ENCODE results near the gene RPF1. TPM values are rescaled to one million over a fixed set of nuclear protein-coding genes. Genes with fewer than 3 reads are reported as not detected.

Gene RPF1
- total and polyA plus RNA-seq, 10 of the 15 experiments (the other 5 are each of a cell fraction or from before 2014, with no cell fraction given): 37.0 to 97.5 (median 56.2) TPM

DNA sequence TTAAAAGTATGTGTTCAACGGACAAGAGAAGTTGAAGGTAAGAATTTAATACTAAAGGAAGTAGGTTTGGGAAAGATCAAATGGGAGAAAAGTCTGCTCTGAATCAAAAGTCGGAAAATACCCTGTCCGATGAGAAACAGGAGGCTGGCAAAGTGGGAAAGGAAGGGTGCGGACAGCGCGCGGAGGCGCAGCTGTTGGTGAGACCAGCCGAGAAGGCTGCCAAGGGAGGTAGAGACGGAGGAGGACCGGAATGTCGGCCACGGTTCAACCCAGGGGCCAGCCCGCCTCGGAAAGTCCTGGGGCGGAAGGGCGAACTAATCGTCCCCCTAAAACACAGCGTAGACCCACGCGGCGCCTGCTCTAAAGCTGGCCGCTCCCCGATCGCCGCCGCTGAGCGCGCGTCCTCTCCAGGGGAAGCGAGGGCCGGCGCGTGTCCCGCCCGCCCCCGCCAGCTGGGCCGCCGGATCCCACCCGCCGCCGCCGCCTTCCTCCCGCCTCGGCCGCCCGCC is 26.5 kb downstream of the RPF1 start (continued):
- TF ChIP-seq, protein P1, sequence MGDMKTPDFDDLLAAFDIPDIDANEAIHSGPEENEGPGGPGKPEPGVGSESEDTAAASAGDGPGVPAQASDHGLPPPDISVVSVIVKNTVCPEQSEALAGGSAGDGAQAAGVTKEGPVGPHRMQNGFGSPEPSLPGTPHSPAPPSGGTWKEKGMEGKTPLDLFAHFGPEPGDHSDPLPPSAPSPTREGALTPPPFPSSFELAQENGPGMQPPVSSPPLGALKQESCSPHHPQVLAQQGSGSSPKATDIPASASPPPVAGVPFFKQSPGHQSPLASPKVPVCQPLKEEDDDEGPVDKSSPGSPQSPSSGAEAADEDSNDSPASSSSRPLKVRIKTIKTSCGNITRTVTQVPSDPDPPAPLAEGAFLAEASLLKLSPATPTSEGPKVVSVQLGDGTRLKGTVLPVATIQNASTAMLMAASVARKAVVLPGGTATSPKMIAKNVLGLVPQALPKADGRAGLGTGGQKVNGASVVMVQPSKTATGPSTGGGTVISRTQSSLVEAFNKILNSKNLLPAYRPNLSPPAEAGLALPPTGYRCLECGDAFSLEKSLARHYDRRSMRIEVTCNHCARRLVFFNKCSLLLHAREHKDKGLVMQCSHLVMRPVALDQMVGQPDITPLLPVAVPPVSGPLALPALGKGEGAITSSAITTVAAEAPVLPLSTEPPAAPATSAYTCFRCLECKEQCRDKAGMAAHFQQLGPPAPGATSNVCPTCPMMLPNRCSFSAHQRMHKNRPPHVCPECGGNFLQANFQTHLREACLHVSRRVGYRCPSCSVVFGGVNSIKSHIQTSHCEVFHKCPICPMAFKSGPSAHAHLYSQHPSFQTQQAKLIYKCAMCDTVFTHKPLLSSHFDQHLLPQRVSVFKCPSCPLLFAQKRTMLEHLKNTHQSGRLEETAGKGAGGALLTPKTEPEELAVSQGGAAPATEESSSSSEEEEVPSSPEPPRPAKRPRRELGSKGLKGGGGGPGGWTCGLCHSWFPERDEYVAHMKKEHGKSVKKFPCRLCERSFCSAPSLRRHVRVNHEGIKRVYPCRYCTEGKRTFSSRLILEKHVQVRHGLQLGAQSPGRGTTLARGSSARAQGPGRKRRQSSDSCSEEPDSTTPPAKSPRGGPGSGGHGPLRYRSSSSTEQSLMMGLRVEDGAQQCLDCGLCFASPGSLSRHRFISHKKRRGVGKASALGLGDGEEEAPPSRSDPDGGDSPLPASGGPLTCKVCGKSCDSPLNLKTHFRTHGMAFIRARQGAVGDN (IDR thresholded peaks at IDR 0.05): 0 out of 2 replicates have a peak, but pooled peaks have one; percentile 40
- TF ChIP-seq NR2F1 (conservative IDR thresholded peaks at IDR 0.05) (0 out of 2 replicates have a peak, but pooled peaks have one; percentile 23), ZBED1 (IDR thresholded peaks at IDR 0.05; ENCODE audit: borderline replicate concordance) (no peak), EGR1 (IDR thresholded peaks at IDR 0.05; ENCODE audit: borderline replicate concordance in 1 of 2, low read depth in 2 of 2, low read length in 2 of 2) (peak in 1 of 2 experiments; percentile 94; a peak in 2 of 3 replicates)

DNA sequence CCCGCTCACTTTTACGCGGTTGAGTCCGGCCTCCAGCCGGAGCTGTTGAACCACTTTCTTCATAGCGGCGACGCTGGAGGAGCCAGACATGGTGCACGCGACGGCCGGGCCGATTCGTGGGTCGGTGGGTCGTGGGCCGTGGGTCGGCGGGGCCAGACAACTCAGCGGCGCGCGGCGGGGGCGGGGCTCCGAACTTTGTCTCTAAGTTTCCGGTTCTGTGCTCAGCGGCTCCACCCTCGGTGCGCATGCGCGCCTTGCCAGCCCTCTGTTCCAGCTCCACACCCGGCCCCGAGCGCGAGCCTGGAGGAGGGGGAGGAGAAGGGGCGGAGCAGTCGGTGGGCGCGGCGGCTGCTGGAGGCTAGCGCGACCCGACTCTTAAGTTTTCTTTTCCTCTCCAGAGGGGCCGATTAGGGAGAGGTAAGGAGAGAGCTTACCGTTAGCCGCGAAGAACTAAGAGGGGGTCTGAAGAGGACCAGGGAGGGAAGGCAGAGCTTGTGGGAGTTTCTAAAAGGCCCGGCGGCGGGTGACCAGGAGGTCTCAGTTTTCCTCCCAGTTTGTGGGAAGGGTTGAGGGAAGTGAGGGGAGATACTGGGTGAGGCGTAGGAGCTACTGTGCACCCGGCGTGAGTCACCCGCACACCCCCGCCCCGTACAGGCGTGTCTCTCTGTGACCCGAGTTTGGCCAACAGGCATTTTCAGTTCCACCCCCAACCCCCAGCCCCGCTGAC is 27.1 kb downstream of the RPF1 start, which contains the start of the genes GNG5 and SPATA1:
Gene GNG5, minus strand, starts transcription at position 580 of the 727 bp plus-strand sequence. Its CDS starts 490 bp downstream, at position 90.
Gene SPATA1, plus strand, starts transcription at position 385 of the 727 bp plus-strand sequence. CDS start 9,974 bp downstream, outside the sequence.
- BruUV-seq (replicated peaks): no TSS peak
- in situ Hi-C loops (cut with MboI) (no loop called here), intact Hi-C loops (cut with micrococcal nuclease; ENCODE audit: unreplicated experiment) (loop anchor here (1.0 to 2.0 kb wide), 3 partner anchors 27 to 115 kb away; partner anchors contain the start of gene RPF1)
- Histone ChIP-seq H3K4me2 (ENCODE audit: control insufficient read depth, insufficient read depth) (peak within 1 kb of the TSS; percentile 98), H4K20me1 (ENCODE audit: control insufficient read depth, insufficient read depth) (no peaks in the 10 kb centered on the region), H3K27ac (ENCODE audit: control insufficient read depth, insufficient read depth) (peak within 1 kb of the TSS; percentile 91), H3K4me3 (peak within 1 kb of the TSS; percentile 85), H3K79me2 (ENCODE audit: control insufficient read depth, insufficient read depth, low read length) (peaks cover 56% of the 10 kb centered on the region), H3K9ac (ENCODE audit: control insufficient read depth, insufficient read depth, low read length) (peak within 1 kb of the TSS; percentile 86), H3K4me1 (ENCODE audit: control insufficient read depth, insufficient read depth, low read length) (no peaks in the 10 kb centered on the region), H2AFZ (ENCODE audit: control insufficient read depth, low read depth, low read length) (peak within 1 kb of the TSS; percentile 85), H3K9me3 (replicated peaks; ENCODE audit: control insufficient read depth, insufficient read depth, low read length) (peaks cover 2% of the 10 kb centered on the region; the same call in 1 of the 3 replicates), H3K36me3 (ENCODE audit: control insufficient read depth in 2 of 2, insufficient read depth in 2 of 2, low read length in 1 of 2) (peaks cover 0 to 3% of the 10 kb centered on the region in 2 experiments; a peak in 1 of 4 replicates), H3K27me3 (replicated peaks in 1 of 2; ENCODE audit: control insufficient read depth in 2 of 2, insufficient read depth in 2 of 2, low read length in 1 of 2) (no peaks in the 10 kb centered on the region)
- ATAC-seq (peak; percentile 89), FAIRE-seq (peak; percentile 90), DNase-seq (ENCODE audit: low read depth, low spot score) (peak; percentile 85)
- 1% methylated on average over 60 of the region's 60 CpGs for WGBS (ENCODE audit: insufficient coverage, insufficient replicate concordance, low lambda C conversion rate, missing lambda C conversion rate)
- ChIA-PET POLR2A (interaction anchor here (0.8 to 4.7 kb wide), 12 partner anchors 12 to 566 kb away, joined by 3 to 60 read pairs (median 3); partner anchors contain the start of genes CTBS and RPF1), CTCF (interaction anchor here (0.7 to 4.8 kb wide), 7 partner anchors 11 to 439 kb away, joined by 3 to 43 read pairs (median 4); partner anchors contain the start of genes CTBS and RPF1), SMC1A (ENCODE audit: uncharacterized antibody, unreplicated experiment) (interaction anchor here (0.6 to 4.8 kb wide), 5 partner anchors 26 to 182 kb away, joined by 3 to 61 read pairs (median 7); partner anchors contain the start of genes CTBS and RPF1), RAD21 (ENCODE audit: unreplicated experiment) (interaction anchor here (0.7 to 2.4 kb wide), 9 partner anchors 9 to 187 kb away, joined by 3 to 26 read pairs (median 3); partner anchors contain the start of gene CTBS)
- no peak for TF ChIP-seq MYB (IDR thresholded peaks at IDR 0.05; ENCODE audit: borderline replicate concordance, low read depth, low read length)
- TF ChIP-seq JUNB (IDR thresholded peaks at IDR 0.05): 0 out of 2 replicates have a peak, but pooled peaks have one; percentile 25
- peak; percentile 52; the same call in 1 of the 2 replicates for TF ChIP-seq SPI1 (IDR thresholded peaks at IDR 0.05; ENCODE audit: borderline replicate concordance, insufficient read depth, low read depth, low read length)
- peak; percentile 67 for TF ChIP-seq NR2C1 (IDR thresholded peaks at IDR 0.05)
- peak; percentile 93 for TF ChIP-seq IKZF1 (conservative IDR thresholded peaks at IDR 0.05)
- TF ChIP-seq FOXK2 (IDR thresholded peaks at IDR 0.05): no peak
- TF ChIP-seq, protein P2, sequence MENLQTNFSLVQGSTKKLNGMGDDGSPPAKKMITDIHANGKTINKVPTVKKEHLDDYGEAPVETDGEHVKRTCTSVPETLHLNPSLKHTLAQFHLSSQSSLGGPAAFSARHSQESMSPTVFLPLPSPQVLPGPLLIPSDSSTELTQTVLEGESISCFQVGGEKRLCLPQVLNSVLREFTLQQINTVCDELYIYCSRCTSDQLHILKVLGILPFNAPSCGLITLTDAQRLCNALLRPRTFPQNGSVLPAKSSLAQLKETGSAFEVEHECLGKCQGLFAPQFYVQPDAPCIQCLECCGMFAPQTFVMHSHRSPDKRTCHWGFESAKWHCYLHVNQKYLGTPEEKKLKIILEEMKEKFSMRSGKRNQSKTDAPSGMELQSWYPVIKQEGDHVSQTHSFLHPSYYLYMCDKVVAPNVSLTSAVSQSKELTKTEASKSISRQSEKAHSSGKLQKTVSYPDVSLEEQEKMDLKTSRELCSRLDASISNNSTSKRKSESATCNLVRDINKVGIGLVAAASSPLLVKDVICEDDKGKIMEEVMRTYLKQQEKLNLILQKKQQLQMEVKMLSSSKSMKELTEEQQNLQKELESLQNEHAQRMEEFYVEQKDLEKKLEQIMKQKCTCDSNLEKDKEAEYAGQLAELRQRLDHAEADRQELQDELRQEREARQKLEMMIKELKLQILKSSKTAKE (IDR thresholded peaks at IDR 0.05; ENCODE audit: low read depth, poor library complexity, severe bottlenecking): peak; percentile 25
- TF ChIP-seq ZNF274 (IDR thresholded peaks at IDR 0.05; ENCODE audit: insufficient read depth, insufficient read length): no peak
- peak in 1 of 2 experiments; percentile 86; a peak in 2 of 3 replicates for TF ChIP-seq EGR1 (IDR thresholded peaks at IDR 0.05; ENCODE audit: borderline replicate concordance in 1 of 2, low read depth in 2 of 2, low read length in 2 of 2)
- peak; percentile 90 for TF ChIP-seq NR2F1 (conservative IDR thresholded peaks at IDR 0.05)

Data from GM12878 (cell line).